C4-2B (cell line): ENCODE data around the gene RCHY1.

Experiments used
- ZFX ChIP-seq: fragments of 450-650 bp; IDR thresholded peaks from 2 replicates; pipeline ENCODE4 v1.6.1; 2017
- TF ChIP-seq, protein P1 (sequence below): fragments of 450-650 bp; conservative IDR thresholded peaks from 2 replicates; pipeline ENCODE4 v1.5.1; 2017; ENCODE audit warnings: mild to moderate bottlenecking

GRCh38 chr4:75561789-75562188, 47.6 kb upstream of the RCHY1 start:
- TF ChIP-seq, protein P1, sequence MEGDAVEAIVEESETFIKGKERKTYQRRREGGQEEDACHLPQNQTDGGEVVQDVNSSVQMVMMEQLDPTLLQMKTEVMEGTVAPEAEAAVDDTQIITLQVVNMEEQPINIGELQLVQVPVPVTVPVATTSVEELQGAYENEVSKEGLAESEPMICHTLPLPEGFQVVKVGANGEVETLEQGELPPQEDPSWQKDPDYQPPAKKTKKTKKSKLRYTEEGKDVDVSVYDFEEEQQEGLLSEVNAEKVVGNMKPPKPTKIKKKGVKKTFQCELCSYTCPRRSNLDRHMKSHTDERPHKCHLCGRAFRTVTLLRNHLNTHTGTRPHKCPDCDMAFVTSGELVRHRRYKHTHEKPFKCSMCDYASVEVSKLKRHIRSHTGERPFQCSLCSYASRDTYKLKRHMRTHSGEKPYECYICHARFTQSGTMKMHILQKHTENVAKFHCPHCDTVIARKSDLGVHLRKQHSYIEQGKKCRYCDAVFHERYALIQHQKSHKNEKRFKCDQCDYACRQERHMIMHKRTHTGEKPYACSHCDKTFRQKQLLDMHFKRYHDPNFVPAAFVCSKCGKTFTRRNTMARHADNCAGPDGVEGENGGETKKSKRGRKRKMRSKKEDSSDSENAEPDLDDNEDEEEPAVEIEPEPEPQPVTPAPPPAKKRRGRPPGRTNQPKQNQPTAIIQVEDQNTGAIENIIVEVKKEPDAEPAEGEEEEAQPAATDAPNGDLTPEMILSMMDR, result no peak
- no peak for TF ChIP-seq ZFX
